ENCODE measurements around the gene GAPT.

The GAPT gene

DNA sequence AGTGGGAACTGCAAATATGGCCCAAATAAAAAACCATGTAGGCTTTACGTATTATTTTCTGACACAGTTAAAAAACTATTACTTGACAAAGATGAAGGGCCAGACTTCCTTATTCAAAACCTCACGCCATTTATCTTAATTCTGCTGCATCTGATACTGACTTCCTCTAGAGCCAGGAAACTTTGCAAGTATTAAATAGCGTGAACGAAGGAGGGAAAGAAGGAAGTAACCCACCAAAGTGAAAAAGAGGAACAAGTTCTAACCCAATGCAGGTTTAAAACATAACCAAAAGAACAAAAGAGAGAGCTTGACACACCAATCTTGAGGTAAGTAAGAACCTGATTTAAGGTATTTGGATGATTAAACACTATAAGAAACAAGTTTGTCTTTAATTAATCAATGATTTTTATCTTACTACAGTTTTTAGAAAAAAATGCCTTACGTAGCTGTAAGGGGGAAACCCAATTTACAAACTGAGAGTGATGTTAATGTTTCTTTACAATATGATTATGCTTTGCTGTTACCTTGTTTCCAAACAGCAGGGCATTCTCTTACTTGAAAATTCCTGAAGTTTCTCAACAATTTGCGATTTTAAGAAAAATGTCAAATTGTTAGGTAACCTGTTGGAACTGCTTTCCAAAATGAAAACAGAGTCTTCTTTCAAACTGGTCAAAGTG lies at the start of gene GAPT:
GAPT (plus strand) TSS at position 220 of the 677 bp plus-strand sequence. CDS start 3,102 bp downstream, outside the sequence.
- DNase-seq = no peak

DNA sequence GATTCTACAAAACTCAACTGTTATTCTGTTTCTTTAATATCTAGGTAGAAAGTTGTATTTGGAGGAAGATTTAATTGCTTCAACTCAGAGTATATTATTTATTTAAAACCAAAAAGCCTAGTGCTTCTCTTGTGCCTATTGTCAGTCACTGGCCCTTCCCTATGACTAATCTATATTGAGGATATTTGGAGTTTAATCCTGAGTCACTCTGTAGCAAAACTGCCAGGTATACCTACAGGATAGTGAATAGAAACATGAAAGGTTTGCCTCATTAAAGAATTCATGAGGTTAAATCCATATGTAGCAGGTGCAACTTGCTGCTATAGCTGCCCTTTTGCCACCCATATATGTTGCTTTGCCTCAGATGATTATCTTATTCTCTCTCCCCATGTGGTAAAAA lies 46.4 kb upstream of the GAPT start:
- DNase-seq = no peak

DNA sequence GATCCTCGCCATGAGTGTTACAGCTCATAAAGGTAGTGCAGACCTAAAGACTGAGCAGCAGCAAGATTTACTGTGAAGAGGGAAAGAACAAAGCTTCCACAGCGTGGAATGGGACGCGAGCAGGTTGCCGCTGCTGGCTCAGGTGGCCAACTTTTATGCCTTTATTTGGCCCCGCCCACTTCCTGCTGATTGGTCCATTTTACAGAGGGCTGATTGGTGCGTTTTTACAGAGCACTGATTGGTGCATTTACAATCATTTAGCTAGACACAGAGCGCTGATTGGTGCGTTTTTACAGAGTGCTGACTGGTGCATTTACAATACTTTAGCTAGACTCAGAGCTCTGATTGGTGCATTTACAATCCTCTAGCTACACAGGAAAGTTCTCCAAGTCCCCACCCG lies 45.2 kb upstream of the GAPT start:
- no peak for DNase-seq

DNA sequence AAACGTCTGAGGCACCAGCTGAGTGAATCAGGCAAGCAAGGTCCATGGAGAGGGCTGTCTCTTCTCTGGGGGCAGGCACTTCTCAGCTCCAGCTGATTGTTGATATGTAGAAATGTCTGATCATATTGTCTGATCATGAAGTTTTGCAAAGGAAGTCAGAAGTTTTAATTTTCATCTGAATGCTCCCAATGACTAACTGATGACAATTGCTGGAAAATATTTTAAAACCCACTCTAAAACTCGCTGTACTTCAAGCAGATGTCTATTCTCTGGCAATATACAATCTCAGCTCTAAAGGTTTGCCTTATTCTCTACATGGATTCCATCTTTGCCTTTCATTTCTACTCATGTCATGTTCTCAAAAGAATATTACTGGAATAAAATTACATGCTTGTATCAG lies 44.0 kb upstream of the GAPT start:
- DNase-seq = no peak

DNA sequence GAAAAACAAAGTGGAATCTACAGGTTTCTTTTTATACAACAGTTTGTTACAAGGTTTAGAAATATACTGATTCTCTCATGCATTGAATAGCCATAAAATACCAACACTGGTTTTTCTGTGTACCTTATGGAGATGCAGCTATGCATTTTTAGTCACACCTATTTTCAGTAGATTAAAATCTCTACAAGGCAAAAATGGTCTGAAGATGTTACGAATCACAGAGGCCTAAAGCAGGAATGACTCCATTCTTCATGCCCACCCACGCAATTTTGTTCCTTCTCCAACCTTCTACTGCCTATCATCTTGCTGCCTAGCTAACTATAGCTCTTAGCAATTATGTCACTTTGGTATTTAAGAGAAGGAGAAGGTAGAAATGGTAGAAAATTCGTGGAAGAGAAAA lies 41.2 kb upstream of the GAPT start:
- no peak for DNase-seq

DNA sequence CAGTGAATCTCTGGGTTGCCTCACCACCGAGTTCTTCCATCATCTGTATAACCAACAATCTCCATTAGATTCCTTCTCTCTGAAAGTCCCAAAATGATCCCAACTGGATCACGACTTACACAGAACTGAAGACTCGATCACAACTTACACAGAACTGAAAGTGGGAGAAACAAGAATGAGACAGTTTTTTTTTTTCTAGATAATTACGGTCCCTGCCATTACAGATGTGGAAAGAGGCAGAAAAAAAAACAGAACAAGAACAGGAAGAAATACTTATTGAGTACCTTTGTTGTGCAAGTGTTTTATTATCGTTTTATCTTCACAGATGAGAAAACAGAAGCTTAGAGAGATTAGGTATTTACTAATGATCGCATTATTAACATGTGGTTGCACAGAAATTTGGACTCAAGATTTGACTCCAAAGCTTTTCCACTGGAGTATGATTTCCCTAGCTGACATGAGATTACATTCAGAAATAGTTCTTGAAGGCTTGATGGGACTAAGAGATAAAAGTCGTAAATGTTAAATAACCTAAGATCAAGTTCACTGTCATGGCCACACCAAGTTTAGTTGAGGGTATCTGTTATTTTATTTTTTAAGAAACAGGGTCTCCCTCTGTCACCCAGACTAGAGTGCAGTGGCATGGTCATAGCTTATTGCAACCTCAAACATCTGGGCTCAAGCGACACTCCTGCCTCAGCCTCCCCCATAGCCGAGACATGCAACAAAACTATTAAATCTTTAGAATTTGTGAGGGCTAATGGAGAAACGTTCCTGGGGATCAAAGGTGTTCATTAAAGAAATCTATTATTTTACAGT lies 40.2 kb upstream of the GAPT start:
- DNase-seq = no peak

DNA sequence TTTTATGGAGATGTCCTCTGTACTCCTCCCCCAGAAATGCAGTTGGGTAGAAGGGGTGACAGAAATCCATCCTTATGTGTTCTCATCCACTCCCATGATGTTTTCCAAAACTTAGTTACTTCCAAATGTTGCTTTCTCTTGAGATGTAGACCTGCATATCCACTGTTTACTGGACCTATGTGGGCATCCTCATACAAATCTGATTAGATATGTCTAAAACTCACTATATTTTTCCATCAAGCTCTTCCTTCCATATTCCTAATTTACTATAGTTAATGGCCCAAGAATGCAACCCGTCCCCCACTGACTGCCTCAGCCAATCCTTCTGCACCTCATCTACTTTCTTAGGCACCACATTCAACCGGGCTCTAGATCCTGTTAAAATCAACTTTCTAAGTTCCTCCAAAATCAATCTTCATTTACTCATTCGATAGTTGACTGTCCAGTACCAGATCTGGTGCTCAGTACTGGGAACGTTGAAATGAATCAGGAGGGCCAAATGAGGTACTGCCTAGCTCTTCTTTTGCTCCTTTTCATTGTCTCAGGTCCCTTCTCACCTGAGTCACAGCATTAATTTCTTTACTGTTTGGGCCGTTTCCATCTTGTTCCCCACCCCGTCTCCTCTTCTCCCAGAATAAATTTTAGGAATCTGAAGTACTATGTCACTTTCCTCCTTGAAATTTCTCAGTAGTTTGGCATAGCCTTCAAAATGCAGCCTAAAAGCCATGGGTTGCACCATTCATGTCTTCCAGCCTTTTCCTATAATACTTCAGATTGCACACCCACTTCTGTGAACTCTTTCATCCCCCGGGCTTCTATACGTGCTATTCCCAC lies 39.3 kb upstream of the GAPT start:
- no peak for DNase-seq

DNA sequence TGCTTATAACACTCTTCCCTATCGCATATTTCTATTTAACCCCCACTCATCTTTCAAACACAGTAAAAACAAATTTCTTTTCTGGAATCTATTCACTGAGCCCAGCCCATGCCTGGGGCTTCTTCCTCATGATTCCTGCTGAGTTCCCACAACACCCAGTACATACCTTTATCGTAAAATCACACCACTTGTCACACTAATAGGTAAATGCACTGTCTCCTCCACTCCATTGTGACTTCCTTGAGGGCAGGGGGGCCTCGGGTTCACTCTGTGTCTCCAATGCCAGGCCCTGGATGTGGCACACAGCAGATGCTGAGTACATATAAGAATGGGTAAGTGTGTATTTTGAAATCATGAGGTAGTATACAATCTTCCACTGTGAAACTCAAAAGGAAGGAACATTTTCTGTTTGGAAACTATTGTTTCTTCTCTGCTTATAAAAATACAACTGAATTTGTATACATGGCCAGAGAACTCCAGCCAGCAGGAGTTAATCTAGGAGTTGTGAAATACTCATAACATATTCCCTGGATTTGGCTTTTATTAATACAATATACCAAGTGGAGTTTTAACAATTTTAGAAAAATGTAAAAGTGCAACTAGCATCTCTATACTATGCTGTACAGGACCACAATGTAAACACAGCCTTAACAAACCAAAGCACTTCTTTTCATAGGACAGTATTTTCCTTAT lies 38.5 kb upstream of the GAPT start:
- no peak for DNase-seq

DNA sequence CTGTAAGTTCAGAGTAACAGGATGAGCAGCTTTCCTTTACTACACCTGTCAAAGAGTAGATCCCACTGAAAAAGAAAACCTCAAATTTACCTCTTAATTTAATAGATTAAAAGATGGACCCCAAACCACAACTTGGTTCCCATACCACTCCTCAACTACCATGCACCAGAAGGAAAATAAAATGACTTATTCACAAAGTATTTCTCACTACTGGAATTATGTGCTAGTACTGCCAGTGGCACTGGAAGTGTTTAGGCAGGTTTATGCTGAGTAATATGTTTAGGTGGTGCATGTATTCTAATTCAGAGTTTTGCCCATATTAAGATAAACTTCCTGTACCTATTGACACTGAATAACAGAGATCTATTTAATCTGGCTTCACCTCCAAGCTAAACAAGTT lies 37.9 kb upstream of the GAPT start:
- DNase-seq = no peak

DNA sequence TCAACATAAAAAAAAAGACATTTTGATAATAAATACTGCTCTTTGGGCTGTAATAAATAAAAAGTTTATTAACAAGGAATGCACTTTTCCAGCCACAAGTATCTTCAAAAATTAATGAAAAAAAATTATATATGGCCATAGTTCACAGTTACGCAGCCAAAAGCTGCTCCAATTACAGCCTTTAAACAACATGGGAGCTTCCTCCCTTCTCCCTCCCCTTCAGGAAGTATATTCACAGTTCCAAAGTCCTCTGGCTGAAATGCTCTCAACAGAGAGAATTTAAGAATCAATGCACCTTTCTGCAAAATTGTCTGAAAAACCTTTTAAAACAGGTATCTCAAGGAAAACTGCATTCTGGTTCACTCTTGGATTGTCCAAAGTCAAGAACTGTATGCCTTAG lies 37.2 kb upstream of the GAPT start:
- DNase-seq = no peak

DNA sequence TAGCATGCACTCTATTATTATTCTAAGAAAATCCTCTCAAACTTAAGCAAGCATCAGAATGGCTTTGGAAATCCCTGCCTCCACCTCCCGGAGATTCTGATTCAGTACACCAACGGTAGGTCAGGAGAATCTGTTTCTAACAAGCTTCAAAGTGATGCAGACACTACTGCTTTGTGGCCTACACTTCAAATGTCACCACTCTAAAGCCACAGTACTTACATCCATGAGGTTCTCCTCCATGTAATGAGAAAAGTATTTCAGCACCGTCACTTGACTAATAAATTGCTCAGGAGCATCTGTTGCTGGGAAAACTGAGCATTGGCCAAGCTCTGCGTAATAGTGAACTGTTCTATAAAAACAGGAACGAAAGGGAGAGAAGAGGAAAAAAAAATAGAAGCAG lies 36.2 kb upstream of the GAPT start:
- no peak for DNase-seq

DNA sequence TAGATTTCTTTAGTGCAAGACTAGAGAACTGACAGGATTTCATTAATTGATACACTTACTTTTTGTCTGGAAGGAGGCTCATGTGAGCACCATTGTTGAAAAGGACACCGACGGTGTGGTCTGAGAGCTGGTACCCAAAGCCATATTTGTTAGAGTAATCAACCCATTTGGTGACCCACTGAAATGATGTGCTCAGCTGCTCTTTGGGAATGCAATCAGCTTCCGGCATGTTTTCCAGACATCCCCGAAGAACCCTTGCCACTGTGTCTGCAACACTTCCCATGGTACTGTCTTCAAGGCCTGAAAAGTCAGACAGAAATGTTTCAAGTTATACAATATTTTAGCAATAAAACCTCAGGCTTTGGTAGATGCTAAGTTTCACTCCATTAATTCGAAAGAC lies 35.8 kb upstream of the GAPT start:
- DNase-seq = no peak

DNA sequence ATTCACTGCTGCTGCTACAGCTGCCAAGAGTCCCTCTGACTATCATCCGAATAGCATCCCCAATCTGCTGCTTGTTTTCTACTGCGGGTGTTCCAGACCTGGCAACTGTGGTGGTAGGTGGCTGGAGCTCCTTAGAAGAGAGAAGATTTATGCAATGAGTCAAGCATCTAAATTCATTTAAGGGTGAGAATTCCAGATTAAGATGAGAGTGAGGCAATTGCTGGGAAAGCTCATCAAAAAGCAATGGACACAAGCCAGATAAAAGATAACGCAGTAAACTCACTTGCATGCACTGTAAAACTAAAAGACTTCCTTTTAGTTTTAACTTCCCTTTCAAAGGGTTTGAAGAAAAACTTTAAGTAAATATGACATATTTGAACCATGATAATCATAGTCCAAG lies 35.2 kb upstream of the GAPT start:
- DNase-seq = no peak

DNA sequence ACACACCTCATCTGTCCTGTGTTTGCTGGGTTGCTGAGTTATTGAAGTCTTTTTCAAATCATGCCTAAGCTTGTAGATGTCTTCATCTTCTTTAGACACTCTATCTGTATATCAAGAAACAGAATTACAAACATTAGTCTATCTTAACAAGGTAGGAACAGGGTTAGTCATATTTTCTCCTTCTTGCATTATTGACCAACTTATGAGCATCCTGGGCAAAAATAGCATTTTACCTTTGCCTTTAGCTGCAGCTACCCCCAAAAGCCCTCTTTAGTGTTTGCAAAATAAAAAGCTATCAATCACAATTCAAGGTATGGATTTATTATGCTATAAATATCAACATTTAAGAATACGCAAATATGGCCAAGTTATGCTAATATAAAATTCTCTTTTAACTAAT lies 34.7 kb upstream of the GAPT start:
- no peak for DNase-seq

DNA sequence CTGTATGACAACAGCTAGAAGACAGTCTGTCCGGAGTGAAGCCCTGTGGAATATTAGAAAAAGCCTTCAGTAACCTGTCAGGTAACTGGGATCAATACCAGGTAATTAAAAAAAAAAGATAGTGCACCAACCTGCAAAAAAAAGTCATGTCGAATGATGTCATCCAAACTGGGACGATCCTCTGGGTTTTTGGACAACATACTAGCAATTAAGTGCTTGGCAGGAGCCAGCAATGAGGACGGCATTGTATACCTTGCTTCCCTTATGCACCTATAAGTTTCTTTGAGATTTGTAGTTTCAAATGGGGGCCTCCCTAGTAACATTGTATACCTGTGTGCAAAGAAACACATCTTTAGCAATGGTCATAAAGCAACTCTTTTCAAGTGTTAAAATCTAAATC lies 34.2 kb upstream of the GAPT start:
- no peak for DNase-seq

DNA sequence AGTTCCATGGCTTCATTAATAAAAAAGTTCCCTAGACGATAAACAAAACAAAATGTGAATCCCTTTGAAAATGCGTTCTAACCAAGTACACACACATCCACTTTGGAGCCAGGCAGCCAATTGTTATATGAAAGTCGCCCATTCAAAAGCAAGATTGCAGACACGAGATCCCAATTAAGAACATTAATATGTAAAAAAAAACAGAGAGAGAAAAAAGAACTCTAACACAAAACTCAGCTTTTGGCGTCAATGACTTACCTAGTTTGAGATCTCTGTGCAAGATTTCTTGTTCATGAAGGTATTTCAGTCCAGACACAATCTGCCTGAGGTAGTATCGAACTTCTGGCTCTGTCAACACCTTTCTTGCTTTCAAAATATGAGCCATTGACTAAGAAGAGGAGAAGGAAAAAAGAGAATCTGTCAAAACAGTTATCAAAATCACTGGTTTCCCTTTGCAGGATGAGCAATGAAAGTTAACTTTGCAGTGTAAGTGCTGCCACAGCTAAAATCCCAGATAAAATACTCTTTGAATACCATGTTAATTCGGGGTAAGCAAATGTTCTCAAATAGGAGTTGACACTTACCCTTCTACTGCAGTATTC lies 33.0 kb upstream of the GAPT start:
- DNase-seq = no peak

DNA sequence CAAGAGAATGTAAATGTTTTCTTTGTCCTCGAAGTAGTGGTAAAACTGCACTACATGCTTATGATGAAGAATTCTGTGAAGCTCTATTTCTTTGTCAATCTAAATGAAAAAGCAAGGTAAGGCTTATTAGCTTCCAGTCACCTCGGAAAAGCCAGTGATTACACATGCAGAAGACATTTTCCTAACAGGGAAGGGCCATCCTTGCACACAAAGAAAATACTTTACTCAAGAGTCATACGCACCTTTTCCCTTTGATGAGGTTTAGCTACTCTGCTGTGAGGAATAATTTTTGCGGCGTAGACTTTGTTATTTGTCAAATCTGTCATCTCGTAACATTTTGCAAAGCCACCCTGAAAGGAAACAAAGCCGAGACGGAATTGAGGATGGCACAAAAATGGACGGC lies 32.5 kb upstream of the GAPT start:
- no peak for DNase-seq

DNA sequence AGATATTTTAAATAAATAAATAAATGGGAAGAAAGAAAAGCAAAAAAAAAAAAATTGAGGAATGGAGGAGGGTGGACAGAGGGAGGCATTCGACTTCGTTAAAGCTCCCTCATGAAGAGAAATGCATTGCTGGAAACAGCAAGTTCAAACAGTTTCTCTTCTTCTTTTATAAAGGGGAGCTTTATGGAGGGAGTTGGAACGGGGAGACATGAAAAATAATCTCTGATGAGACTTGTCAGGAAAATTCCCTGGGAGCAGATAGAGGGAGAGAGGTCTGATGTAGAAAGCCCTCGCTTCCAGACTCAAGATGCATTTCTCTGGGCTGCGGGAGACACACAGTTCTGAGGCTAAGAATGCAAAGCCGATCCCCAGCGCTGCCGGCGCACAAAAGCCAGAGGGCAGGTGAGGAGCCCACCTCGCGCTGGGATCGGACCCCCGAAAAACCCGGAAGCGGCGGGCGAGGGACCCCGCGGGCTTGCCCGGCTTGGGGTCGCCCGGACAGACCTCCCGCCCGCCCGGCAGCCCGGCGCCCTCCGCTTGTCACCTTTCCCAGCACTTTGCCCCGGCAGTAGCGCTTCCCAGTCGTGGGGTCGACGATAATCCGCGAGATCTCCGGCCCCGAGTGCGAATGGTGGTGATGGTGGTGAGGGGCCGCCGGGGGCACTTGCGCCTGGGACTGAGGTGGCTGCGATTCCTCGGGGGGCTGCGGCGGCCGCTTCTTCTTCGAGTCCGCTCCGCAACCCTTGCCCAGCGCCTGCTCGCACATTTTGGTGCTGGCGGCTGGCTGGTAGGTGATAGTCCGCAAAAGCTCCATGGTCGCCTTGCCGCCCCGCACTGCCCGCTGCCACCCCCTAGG lies 31.9 kb upstream of the GAPT start:
- no peak for DNase-seq

DNA sequence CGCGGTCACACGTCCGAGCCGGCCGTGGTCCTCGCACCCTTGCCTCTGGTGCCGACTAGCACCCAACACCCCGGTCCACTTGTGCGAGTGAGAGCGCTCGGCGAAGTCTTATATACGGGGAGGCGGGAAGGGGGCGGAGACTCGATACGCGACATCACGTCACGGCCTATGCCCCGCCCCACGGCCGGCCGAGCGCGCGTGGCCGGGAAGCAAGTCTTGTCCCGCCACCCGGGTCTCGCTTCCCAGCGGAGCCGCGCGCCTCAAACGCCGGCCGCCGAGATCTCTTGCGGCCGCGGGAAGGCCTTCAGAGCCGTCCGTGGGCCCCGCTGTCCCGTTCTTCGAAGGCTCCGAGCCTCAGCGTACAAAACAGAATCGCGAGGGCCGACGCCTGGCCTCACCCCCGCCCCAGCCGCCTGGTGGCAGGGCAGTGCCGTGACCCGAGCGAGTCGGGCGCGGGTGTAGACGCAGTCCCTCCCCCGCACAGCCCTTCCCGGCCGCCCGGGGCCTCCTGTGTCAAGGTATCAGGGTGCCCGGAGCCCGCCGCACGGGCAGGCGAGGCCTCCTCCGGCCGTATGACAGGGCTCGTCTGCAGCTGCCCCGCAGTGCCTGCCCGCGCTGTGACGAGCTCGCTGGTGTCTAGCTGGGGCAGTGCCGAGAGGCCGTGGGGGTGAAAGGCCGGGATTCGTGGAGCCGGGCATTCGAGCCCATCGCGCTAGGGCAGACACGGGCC lies 31.1 kb upstream of the GAPT start, which contains the start of gene PLK2:
PLK2 (minus strand) TSS at position 85 of the 730 bp plus-strand sequence. CDS start 127 bp downstream, outside the sequence.
- DNase-seq = peak; percentile 52

DNA sequence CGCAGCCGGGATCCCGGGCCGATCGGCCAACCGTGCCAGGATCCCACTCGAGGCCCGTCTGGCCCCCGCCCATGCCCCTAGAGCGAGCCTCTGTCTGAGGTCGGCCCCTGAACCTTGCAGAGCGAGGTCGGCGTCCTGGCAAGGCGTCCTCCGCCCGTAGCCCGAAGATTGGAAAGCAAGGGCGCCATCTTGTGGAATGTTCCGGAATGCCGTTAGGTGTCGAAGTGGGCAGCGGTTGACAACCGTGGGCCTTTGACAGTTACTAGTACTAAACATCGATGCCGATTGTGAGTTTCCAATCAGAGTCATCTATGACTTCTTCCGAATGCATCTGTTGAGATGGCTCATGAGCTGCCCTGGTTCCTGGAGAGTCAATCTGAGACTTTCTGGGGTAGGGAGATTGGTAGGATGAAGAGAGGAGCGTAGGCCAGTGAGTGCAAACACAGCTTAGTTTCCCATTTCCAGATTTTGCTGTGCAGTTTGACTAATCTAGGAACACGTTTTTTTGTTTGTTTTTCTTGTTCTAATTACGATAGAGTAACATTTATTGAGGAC lies 30.4 kb upstream of the GAPT start:
- peak; percentile 65 for DNase-seq

All from NCI-H446 treated with DMSO at 0.1 percent for 48 hours (cell line).